ENCODE data around the gene IZUMO1R.
A peak's percentile ranks its signal among the peaks of the same experiment; 100 is the strongest.

GRCh38 chr11:94315664-94316063 is 11.3 kb downstream of the IZUMO1R start:
- TF ChIP-seq YY1 (IDR thresholded peaks at IDR 0.05; ENCODE audit: low read depth) (0 out of 2 replicates have a peak, but pooled peaks have one; percentile 17), FOXJ3 (CRISPR knock-in tag; IDR thresholded peaks at IDR 0.05) (no peak), RAD21 (IDR thresholded peaks at IDR 0.05; ENCODE audit: low read length) (no peak), POLR2AphosphoS5 (IDR thresholded peaks at IDR 0.05; ENCODE audit: low read depth, low read length) (peak; percentile 73), FOXM1 (IDR thresholded peaks at IDR 0.05; ENCODE audit: low read depth) (no peak), JUND (IDR thresholded peaks at IDR 0.05) (peak; percentile 98), EP300 (IDR thresholded peaks at IDR 0.05; ENCODE audit: borderline replicate concordance in 1 of 2, low read depth in 1 of 2, low read length in 1 of 2) (peak; percentile 77 to 90), TCF12 (IDR thresholded peaks at IDR 0.05) (peak; percentile 99)
- TF ChIP-seq, protein P1, sequence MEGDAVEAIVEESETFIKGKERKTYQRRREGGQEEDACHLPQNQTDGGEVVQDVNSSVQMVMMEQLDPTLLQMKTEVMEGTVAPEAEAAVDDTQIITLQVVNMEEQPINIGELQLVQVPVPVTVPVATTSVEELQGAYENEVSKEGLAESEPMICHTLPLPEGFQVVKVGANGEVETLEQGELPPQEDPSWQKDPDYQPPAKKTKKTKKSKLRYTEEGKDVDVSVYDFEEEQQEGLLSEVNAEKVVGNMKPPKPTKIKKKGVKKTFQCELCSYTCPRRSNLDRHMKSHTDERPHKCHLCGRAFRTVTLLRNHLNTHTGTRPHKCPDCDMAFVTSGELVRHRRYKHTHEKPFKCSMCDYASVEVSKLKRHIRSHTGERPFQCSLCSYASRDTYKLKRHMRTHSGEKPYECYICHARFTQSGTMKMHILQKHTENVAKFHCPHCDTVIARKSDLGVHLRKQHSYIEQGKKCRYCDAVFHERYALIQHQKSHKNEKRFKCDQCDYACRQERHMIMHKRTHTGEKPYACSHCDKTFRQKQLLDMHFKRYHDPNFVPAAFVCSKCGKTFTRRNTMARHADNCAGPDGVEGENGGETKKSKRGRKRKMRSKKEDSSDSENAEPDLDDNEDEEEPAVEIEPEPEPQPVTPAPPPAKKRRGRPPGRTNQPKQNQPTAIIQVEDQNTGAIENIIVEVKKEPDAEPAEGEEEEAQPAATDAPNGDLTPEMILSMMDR (IDR thresholded peaks at IDR 0.05): no peak
